SKM-1 treated with dmso at 0.1 percent for 144 hours (cell line): ENCODE measurements around the gene RNF144A.
"Not testable (repeated sequence)": the region's sequence is repeated elsewhere in the genome, so short reads cannot be mapped to it uniquely, and the experiment has no call there.

Source experiments
- DNase-seq: peaks from one replicate; lab custom pipeline; 2025; ENCODE audit not compliant: unreplicated experiment; lab: John Stamatoyannopoulos, UW

The RNF144A gene, protein sequence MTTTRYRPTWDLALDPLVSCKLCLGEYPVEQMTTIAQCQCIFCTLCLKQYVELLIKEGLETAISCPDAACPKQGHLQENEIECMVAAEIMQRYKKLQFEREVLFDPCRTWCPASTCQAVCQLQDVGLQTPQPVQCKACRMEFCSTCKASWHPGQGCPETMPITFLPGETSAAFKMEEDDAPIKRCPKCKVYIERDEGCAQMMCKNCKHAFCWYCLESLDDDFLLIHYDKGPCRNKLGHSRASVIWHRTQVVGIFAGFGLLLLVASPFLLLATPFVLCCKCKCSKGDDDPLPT

GRCh38 chr2:6917071-6917760, at the start of gene RNF144A:
Gene RNF144A (plus strand): TSS chr2:6917412. CDS start chr2:6996927, 79,515 bp downstream.
- peak; percentile 51 for DNase-seq

DNA sequence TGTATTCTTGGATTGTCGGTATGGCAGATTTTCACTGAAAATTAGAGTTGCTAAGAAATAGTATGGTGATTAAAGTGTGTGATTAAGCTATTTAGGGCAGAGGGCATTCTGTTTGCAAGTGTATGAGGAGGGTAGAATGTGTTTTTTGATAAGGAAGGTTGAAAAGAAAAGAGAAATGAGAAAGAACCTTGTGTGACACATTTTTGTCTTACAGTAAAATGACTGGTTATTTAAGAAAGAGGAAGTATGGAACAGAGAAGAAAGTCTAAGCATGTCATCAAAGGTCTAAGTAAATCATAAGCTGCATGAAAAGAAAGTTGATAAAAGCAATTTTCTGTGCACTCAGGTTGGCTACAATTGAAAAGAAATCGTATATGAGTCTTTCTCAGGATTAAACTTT, 44.8 kb upstream of the RNF144A start:
- peak; percentile 39 for DNase-seq

GRCh38 chr2:6874032-6874431, 43.2 kb upstream of the RNF144A start:
- no peak for DNase-seq

GRCh38 chr2:6876309-6876708, 40.9 kb upstream of the RNF144A start:
- DNase-seq, result no peak

DNA sequence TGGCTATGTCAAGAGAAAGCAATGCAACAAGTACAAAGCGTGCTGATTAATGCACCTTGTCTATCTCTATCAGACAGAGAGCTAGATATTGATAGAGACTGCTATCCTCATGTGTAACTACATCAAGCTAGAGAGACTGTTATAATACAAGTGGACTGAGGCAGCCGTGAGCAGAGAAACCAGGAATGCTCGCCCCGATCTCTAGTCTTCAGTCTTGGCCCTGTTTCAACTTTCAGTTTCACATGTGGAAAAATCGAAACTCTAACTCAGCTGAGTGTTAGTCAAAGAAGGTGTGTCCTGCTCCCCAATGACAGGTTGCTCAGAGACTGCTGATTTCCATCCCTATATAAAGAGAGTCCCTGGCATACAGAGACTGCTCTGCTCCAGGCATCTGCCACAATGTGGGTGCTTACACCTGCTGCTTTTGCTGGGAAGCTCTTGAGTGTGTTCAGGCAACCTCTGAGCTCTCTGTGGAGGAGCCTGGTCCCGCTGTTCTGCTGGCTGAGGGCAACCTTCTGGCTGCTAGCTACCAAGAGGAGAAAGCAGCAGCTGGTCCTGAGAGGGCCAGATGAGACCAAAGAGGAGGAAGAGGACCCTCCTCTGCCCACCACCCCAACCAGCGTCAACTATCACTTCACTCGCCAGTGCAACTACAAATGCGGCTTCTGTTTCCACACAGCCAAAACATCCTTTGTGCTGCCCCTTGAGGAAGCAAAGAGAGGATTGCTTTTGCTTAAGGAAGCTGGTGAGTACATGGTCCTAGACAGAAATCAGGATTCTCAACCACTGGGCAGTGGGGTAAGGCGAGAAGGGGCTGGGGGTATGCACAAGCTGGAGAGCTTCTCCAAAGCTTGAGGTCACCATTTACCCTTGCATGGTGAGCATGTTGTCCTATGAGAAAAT, 39.6 kb upstream of the RNF144A start, which contains the start of gene RSAD2:
TSS of gene RSAD2 (plus strand) at position 376 of the 903 bp plus-strand sequence. CDS start at position 400, 24 bp downstream.
- DNase-seq, result no peak

DNA sequence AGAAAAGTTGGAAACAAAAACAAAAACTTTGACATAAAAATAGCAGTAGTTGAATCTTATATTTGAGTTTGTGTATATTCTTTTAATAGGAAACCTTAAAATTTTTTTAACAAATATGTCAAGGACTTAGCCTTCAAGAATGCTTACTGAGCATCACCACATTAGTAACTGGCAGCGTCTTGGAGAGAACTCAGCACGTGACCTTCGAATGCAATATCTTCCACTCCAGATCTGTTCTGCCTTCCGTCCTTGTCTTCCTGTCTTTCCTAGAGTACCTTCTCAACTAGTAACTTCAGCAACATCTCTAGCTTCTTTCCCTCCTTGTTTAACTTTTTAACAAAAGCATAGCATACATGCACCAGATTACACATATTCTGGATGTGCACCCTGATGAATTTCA, 38.7 kb upstream of the RNF144A start:
- no peak for DNase-seq

DNA sequence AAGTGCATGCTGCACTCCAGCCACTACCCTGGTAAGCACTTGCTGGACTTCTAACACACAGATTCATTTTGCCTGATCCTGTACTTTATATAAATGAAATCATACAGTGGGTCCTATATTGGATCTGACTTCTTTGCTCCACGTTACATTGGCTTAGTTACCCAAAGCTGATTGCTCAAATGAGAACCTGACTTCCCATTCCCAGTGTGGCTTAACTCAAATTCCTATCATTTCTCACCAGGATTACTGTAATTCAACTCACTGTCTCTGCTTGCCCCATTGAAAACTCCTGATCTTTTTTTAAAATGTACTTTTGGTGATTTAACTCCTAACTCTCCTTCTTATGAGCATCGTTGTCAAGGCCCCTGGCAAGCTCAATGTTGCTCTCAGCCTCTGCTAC, 38.2 kb upstream of the RNF144A start:
- no peak for DNase-seq

- peak; percentile 20 for DNase-seq
Observed at GRCh38 chr2:6880200-6880733, 36.9 kb upstream of the RNF144A start.

- DNase-seq, result no peak
Observed at GRCh38 chr2:6881046-6881445, 36.2 kb upstream of the RNF144A start.

DNA sequence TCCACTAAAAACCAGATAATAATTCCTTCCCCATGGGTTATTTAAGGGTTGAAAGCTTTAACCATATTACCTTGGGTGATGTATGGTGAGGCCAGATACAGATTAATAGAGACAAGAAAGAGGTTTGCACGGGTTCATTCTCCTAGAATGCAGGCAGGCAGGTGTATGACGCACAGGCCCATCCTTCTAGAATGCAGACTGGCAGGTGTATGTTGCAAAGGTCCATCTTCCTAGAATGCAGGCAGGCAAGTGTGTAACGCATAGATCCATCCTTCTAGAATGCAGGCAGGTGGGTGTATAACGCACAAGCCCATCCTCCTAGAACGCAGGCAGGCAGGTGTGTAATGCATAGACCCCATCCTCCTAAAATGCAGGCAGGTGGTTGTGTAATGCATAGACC, 35.7 kb upstream of the RNF144A start:
- DNase-seq, result no peak

- no peak for DNase-seq
Observed at GRCh38 chr2:6883448-6884122, 33.6 kb upstream of the RNF144A start.

GRCh38 chr2:6885551-6885950, 31.7 kb upstream of the RNF144A start:
- DNase-seq, result no peak

DNA sequence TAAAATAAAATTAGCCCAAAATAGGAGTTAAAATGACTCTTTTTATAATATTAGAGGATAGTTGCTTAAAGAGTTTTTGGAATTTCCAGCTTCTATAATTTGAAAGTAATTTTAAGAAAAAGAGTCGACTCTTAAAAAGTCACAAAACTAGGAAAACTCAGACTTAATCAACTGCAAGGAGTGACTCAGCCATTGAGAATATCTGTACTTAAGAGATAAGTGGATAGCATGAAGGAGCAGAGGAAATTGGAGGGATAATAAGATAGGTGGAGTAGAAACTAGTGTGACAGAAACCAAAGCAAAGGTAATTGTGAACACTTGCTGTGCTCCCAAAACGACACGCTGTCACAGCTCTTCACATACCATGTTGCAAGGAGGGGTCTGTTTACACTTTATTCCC, 31.2 kb upstream of the RNF144A start:
- DNase-seq, result no peak

DNA sequence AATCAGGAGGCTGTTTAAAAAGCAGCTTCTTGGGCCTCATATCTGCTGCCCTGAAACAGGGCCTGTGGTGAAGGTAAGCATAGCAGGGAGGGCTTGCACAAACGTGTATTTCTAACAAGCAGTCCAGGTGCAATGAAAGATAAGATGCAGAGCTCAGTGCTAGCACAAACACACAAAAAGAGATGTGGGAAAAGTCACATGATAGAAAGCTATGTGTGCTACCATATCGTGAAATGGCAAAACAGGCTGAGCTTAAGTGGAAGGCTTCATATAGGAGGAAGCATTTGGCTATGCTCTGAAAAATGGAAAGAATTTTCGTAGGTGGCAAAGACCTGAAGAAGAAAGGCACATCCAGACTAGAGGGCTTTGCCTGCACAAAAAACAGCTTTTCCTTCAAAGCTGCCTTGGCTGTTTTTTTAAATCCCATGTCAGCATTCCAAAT, 29.4 kb upstream of the RNF144A start:
- DNase-seq, result no peak

DNA sequence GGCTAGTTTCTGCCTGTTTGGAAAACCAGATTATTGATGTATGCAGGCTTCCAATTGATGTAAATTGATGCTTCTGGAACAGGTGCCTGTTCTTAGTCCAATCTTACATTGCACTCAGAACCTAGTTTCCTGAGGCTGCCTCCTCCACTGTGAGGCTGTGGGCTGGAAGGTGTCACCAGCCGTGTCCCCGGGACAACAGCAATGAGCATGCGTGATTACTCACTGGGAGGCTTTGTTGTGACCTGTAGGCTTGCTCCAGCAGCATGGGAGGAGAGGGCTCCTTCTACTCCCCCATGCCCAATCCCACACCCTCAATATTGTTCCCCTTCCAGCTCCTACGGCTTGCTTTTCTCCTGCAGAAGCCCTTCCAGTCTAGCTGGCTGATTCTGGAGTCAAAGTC, 28.5 kb upstream of the RNF144A start:
- DNase-seq, result no peak

GRCh38 chr2:6893876-6894482, 23.2 kb upstream of the RNF144A start:
- DNase-seq, result no peak

- DNase-seq, result peak; percentile 36
Observed at GRCh38 chr2:6896930-6897759, 20.1 kb upstream of the RNF144A start.

- not testable (repeated sequence) for DNase-seq
Observed at GRCh38 chr2:6902581-6902980, 14.6 kb upstream of the RNF144A start.

GRCh38 chr2:6905668-6906067, 11.5 kb upstream of the RNF144A start:
- DNase-seq, result no peak
